OCI-LY7 (cell line): ENCODE data around the gene SLFN12L.

Source experiments
- EZH2phosphoT487 ChIP-seq: fragments of 200-600 bp; sonication (generic); IDR thresholded peaks from 2 replicates; pipeline ENCODE4 v1.6.1; 2018; ENCODE audit warnings: low read depth, borderline replicate concordance, mild to moderate bottlenecking, mixed run types, antibody characterized with exemption, low read length, moderate library complexity, mixed read lengths
- TF ChIP-seq, protein P1 (sequence below): fragments of 200-600 bp; sonication (generic); conservative IDR thresholded peaks from 2 replicates; pipeline ENCODE4 v1.5.1; 2014; ENCODE audit warnings: mild to moderate bottlenecking, antibody characterized with exemption, low read length, moderate library complexity, mixed read lengths

- TF ChIP-seq, protein P1, sequence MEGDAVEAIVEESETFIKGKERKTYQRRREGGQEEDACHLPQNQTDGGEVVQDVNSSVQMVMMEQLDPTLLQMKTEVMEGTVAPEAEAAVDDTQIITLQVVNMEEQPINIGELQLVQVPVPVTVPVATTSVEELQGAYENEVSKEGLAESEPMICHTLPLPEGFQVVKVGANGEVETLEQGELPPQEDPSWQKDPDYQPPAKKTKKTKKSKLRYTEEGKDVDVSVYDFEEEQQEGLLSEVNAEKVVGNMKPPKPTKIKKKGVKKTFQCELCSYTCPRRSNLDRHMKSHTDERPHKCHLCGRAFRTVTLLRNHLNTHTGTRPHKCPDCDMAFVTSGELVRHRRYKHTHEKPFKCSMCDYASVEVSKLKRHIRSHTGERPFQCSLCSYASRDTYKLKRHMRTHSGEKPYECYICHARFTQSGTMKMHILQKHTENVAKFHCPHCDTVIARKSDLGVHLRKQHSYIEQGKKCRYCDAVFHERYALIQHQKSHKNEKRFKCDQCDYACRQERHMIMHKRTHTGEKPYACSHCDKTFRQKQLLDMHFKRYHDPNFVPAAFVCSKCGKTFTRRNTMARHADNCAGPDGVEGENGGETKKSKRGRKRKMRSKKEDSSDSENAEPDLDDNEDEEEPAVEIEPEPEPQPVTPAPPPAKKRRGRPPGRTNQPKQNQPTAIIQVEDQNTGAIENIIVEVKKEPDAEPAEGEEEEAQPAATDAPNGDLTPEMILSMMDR: no peak
- TF ChIP-seq EZH2phosphoT487: no peak
Measured at GRCh38 chr17:35460354-35460851, 77.1 kb downstream of the SLFN12L start.
